Neural progenitor cell (in vitro differentiated cells): ENCODE results near the gene RPL26.

Source experiments
- CTCF ChIP-seq: fragments of 200-600 bp; sonication (generic); IDR thresholded peaks from 2 replicates; pipeline ENCODE4 v1.5.1; 2017; ENCODE audit warnings: antibody characterized with exemption, mild to moderate bottlenecking
- EZH2 ChIP-seq: fragments of 200-600 bp; sonication (generic); IDR thresholded peaks from 2 replicates; pipeline ENCODE4 v1.6.1; 2017; ENCODE audit warnings: antibody characterized with exemption, mild to moderate bottlenecking, moderate library complexity

GRCh38 chr17:8419305-8419704, 36.3 kb upstream of the RPL26 start:
- TF ChIP-seq CTCF (no peak), EZH2 (no peak)
